ENCODE data around the gene PCNX2.

Gene PCNX2

GRCh38 chr1:232982238-232982944, 313.1 kb downstream of the PCNX2 start:
- DNase-seq: no peak

DNA sequence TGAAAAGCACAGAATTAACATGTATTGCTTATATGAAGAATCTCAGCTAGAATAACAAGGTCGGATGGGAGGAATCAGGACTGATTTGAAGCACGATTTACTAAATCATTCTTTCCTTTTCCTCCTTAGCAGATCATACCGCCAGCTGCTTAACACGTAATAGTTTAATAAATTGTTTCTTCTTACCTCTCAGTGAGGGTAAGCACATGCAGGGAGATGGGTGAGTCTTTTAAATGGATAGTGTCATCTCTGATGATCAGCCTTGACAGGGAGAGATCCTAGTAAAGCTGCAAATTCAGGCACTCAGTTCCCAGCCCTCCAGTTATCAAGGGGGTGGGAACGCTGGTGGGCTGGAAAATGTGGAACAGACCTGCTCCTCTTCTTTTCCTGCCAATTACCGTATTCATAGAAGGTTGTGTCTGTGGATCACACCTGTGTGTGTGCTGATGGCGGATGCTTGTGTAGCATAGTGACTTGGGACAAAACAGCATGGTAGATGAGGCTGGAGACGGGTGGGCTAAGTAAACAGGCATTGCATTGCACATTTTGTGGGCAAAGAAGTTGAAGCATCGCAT, 314.5 kb downstream of the PCNX2 start:
- no peak for DNase-seq

DNA sequence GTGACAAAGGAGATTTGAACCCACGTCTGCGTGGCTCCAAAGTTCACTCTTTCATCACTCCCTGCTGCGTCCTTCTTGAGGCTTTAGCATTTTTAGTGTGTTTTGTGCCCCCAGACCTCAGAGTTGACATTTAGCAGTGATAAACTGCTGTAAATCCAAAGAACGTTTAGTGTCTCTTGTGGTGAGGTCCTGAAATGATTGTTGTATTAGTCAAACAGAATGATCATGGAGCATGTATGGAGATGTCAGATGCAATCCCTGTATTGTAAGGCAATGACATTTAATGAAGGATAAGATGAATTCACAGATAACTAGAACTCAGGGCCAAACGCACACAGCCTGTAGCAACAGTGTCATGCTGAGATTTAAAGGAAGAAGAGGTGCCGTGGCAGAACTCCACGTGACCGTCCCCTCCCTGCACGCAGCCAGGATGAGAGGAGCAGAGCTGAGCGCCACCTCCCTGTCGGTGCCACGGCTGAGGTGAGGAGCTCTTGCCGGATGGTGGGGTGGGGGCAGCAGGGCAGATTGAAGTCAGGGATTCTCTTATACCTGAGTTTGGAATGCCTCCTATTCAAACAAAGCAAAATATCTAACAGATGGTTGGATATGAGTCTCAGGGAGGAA, 315.1 kb downstream of the PCNX2 start:
- DNase-seq: no peak

DNA sequence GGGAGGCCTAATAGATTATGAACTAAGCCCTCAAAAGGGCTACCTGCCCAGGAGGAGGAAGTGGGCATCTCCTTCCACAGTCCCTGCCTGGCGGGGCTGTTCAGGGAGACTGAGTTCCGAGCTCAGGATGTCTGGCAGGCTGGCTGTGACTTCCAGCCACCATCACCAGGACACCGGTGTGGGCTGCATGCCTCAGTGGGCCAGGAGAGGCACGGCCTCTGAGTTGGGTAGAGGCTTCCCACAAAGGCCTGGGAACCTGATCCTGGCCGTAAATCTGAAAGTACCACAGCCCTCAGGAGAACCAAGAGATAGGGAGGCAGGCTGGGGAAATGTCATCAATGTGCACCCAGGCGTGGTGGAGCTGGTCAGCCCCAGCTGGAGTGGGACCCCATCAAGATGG, 316.0 kb downstream of the PCNX2 start:
- DNase-seq: no peak

DNA sequence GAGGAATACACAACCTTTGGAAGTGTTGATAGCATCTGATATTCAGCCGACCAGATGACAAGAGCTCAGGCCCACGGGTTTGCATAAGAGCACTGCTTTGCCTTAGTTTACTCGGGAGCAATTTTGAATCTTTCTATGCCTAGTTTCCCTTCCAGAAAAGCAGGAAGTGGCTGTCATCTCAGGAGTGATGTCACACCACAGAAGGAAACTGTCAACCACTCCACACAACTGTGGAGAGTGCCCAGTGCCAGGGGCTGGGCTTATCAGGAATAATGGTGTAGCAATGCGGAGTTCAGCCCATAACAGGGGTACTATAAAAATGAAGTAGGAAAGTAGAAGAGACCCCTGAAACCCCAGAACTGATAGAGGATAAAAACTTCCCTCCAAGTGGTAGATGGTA, 316.7 kb downstream of the PCNX2 start:
- DNase-seq: no peak

- no peak for DNase-seq
These were observed 317.4 kb downstream of the PCNX2 start for GRCh38 chr1:232978091-232978634.

DNA sequence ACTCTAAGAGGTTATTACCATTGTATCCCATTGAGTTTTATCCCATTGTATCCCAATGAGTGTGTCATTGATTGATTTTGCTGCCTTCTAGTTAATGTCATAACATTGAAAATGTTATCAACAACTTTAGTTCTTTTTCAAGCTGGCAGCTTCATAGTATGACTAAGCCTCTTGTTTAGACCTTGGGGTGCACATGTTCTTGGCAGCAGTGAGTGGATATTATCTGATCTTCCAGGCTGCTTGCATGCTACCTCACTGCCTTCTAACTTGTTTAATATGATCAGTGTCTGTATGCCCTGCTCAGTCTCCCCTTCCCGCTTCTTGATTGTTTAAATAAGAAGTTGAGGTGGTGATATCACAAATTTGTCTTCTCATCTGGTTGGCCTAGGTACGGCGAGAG, 320.6 kb downstream of the PCNX2 start:
- no peak for DNase-seq

DNA sequence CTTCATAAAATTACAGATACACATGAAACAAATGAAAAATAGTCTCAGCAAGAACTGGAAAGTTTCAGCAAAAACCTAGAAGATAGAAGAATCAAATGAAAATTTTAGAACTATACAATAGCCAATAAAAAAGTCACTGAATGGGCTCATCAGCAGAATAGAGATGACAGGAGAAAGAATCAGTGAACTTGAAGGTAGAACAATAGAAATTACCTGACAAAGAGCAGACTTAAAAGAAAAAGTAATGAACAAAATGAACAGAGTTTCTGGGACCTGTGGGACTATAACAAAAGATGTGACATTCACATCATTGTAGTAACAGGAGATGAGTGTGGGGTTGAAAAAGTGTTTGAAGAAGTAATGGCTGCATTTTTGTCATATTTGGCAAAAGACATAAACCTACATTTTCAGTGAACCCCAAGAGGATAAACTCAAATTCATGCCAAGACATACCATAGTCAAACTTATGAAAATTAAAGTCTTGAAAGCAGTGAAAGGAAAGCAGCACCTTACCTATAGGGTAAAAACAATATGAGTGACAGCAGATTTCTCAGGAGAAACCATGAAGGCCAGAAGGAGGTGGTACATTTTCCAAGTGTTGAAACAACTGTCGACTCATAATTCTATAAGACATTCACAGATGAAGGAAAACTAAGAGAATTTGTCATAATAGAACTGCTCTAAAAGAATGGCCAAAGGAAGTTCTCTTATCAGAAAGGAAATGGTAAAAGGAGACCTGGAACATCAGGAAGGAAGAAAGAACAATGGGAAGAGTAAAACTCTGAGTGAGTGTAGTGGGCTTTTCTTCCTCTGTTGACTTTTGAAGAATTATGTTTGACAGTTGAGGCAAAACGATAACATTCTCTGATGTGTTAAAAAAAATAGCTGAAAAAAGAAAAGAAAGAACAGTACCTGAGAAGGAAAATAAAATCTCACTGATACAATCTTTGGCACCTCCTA, 321.6 kb downstream of the PCNX2 start:
- no peak for DNase-seq

- DNase-seq: no peak
These were observed 325.0 kb downstream of the PCNX2 start for GRCh38 chr1:232970508-232970907.

DNA sequence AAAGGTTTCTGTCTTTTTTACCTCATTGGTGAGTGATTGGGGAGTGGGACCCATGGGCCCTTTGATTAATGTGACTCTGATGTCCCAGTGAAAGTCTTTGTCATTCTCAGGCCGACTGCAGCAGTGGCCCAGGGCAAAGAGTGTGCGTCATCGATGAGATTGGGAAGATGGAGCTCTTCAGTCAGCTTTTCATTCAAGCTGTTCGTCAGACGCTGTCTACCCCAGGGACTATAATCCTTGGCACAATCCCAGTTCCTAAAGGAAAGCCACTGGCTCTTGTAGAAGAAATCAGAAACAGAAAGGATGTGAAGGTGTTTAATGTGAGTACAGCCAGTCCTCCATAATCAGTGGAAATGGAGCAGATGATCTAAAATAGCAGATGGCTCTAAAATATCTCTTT, 325.7 kb downstream of the PCNX2 start:
- no peak for DNase-seq

DNA sequence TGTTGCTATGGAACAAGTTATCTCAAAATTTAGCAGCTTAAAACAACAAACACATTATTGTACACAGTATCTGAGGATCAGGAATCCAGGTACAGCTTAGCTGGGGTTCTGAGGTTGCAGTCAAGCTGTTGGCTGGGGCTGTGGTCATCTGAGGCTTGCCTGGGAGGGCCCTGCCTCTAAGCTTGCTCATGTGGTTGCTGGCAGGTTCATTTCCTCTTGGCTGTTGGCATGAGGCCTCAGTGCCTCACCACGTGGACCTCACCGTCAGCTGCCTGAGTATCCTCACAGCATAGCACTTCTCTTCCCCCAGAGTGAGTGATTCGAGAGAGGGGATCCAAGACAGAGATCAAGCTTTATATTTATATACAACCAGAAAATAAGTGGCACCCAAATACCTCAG, 326.6 kb downstream of the PCNX2 start:
- DNase-seq: no peak

- no peak for DNase-seq
These were observed 327.1 kb downstream of the PCNX2 start for GRCh38 chr1:232968391-232968790.

- no peak for DNase-seq
These were observed 328.9 kb downstream of the PCNX2 start for GRCh38 chr1:232966663-232967062.

GRCh38 chr1:232965912-232966217, 329.7 kb downstream of the PCNX2 start:
- no peak for DNase-seq

GRCh38 chr1:232965124-232965911, 330.2 kb downstream of the PCNX2 start:
- no peak for DNase-seq

DNA sequence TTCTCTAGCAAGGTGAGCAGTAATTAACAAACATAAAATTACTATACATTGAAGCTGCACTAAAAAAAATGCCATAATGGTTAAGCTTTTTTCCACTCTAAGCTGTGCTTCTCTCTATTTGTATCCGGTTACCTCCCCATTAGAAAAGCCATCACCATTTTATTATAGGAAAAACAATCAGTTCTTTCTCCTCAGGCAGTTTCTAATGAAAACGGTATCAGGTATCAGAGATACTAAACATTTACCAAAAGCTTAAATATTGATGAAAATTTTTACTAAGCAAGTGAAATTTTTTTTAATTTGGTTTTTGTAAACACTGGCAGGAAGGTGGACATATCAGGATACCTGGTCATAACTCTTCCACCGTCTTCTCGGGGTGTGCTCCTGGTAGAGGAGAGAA, 330.9 kb downstream of the PCNX2 start:
- DNase-seq: no peak

DNA sequence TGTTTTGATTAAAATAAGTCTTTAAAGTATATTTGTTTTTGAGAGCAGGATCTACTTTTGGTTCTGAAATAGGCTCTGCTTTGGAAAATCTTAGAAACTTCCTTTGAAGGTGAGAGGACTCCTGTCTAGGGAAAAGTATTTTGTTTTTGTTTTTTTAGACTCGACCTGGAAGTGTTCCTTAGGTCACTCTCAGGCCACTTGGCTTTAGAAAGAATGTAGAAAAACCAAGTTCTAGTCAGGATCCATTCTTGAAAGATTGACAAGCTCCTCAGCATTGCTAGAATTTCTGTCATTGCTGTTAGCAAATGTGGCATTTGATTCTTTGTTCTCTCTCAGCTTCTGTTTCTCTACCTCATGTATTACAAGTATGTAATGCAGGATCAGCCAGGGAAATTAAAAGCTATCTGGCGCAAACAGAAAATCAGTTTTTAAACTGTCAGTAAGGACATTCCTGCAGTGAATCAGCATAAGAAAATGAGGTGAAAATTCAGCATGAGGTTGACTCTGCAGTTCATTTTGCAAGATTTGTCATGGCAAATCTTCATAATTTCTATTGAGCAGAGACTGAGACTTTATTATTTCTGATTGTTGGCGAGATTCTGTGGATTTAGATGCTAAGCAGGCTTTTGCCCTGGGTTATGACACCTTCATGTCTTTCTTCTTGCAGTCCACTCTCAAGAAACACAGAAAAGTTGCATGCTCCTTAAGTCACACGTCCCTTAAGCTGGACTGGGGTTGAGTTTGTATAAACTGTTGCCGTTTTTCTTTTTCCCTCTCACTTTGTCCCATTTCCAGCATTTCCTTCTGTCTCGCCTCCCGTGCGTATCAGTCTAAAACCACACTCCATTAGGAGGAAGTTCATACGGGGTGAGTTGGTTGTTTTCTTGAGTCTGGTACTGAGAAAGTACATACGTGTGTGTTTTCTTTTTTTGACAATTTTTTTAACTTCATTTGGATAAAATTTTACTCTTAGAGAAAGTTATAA, 332.5 kb downstream of the PCNX2 start:
- DNase-seq: no peak

GRCh38 chr1:232958067-232958466, 337.5 kb downstream of the PCNX2 start:
- DNase-seq: no peak

- DNase-seq: no peak
These were observed 339.4 kb downstream of the PCNX2 start for GRCh38 chr1:232956081-232956480.

GRCh38 chr1:232954594-232955365, 340.7 kb downstream of the PCNX2 start:
- no peak for DNase-seq
